GM12892 (cell line): ENCODE measurements around the gene PGBD4.
"Not testable (repeated sequence)": the region's sequence is repeated elsewhere in the genome, so short reads cannot be mapped to it uniquely, and the experiment has no call there.

Experiments used
- DNase-seq: peaks from one replicate; pipeline ENCODE4 v3.0.0; 2011; ENCODE audit not compliant: insufficient read length
- FAIRE-seq: peaks from 2 replicates; lab custom pipeline; 2011; peaks lifted over from hg19 to GRCh38; lab: Jason Lieb, UNC
- POLR2A ChIP-seq: IDR thresholded peaks from 2 replicates; pipeline ENCODE4 v1.6.1; 2011; ENCODE audit warnings: low read depth, low read length, control low read depth
- POLR2AphosphoS5 ChIP-seq: IDR thresholded peaks from 2 replicates; pipeline ENCODE4 v1.6.1; 2011; ENCODE audit warnings: low read depth, low read length, control low read depth
- TAF1 ChIP-seq: IDR thresholded peaks from 2 replicates; pipeline ENCODE4 v1.6.1; 2011; ENCODE audit warnings: low read depth, mild to moderate bottlenecking, control low read depth, low read length, borderline replicate concordance

PGBD4 gene

DNA sequence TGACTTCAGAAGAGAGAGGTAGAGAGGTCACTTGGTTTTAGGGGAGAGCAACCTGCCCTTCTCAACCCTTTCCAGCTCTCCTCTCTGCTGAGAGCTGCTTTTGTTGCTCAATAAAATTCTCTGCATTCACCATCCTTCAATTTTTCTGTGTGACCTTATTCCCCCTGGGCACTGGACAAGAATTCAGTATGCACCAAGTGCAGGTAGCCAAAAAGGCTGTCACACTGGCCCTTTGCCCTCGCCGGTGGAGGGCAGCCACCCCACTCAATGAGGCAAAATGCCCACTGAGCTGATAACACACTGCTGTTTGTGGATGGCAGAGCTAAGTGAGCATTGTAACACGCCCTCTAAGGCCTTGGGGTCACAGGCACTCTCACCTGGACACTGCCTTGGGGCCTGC, 12.9 kb downstream of the PGBD4 start:
- no peak for FAIRE-seq
- TF ChIP-seq TAF1: no peak
- no peak for TF ChIP-seq POLR2A
- TF ChIP-seq POLR2AphosphoS5: no peak

DNA sequence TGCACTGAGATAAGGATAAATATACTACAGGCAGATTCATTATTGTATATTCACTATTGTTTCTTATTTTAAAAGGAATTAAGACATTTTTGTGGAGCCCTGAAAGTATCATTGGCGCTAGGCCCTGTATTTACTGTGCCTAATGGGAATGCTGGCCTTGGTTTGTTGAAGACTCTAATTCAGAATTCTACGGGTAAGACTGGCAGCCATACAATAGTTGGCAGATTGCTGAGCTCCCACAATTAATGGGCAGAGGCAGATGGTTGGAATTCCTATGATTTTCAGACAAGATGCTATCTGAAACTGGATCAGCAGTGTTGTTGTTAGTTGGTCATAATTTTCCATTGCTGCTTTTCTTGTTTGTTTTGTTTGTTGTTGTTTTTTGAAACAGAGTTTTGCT, 14.7 kb downstream of the PGBD4 start:
- FAIRE-seq (no peak), DNase-seq (no peak)
- TF ChIP-seq TAF1 (no peak), POLR2A (no peak), POLR2AphosphoS5 (no peak)

More for the DNA sequence above, 12.9 kb downstream of the PGBD4 start:
- no peak for DNase-seq

DNA sequence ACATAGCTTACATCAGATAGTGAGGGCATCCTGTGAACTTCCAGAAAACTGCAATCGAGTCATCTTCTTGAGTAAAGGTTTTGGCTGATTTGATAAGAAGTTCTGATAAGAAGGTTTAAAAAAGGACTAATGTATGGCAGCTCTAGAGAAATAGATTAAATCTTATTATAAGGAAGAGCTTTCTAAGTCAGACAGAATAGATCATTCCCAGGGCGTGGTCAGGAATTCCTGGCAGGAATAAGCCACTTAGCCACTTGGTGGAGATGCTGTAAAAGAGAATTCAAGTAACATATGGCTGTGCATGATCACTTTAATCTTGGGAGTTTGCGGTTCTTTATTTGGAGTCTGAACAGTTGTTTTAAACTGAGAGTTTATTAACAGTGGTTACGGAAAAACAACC, 17.4 kb downstream of the PGBD4 start:
- DNase-seq: no peak
- FAIRE-seq: no peak
- TF ChIP-seq TAF1 (no peak), POLR2AphosphoS5 (no peak), POLR2A (no peak)

DNA sequence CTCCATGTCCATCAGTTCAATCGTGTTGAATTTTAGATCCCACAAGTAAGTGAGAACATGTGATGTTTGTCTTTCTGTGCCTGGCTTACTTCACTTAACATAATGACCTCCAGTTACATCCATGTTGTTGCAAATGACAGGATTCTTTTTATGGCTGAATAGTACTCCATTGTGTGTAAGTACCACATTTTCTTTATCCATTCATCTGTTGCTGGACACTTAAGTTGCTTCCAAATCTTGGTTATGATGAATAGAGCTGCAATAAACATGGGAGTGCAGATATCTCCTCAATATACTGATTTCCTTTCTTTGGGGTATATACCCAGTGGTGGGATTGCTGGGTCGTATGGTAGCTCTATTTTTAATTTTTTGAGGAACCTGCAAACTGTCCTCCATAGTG, 18.5 kb downstream of the PGBD4 start:
- not testable (repeated sequence) for FAIRE-seq, DNase-seq

DNA sequence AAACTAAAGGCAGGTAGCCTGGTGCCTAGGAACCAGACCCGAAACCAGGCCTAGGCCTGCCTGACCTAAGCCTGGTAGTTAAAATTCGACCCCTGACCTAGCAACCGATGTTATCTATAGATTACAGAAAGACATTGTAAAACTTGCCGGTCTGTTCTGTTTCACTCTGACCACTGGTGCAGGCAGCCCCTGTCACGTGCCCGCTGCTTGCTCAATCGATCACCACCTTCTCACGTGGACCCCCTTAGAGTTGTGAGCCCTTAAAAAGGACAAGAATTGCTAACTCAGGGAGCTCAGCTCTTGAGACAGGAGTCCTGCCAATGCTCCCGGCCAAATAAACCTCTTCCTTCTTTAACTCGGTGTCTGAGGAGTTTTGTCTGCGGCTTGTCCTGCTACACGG, 19.9 kb downstream of the PGBD4 start:
- not testable (repeated sequence) for DNase-seq

DNA sequence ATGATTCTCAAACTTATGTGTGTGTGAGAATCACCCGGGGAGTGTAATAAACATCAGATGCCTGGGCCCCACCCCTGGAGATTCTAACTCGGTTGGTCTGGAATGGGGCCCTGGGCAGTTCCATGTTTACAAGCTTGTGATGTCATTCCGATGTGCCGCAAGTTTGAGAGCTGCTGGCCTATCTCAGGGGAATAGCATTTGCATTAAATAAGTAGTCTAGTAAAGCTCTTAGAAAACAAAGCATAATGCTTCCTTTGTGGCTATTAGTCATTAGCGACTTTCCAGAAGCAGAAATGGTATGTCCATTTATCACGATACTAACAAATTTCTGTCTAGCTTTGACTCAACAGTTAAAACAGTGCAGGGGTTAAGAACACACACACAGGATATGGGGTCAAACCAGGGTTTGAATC, 20.9 kb downstream of the PGBD4 start:
- no peak for DNase-seq
- FAIRE-seq: no peak
- no peak for TF ChIP-seq POLR2AphosphoS5
- TF ChIP-seq TAF1: no peak
- no peak for TF ChIP-seq POLR2A

More for the DNA sequence above, 19.9 kb downstream of the PGBD4 start:
- not testable (repeated sequence) for FAIRE-seq

DNA sequence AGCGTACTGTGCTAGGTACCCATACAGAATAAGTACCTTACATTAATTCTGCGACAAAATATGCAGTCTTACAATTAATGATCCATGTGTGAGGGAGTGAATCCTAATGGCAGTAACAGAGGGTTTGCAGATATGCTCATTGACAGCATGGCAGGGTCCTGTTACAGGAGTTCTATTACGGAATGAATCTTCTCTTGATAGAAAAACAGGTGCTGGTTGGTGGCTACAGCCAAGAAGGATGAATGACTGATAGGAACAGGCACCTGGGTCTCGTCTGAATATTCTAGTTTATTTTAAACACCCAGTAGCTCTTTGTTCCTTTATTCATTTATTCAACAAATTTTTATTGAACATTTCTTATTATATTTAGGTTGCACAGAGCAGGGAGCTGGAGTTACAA, 22.8 kb downstream of the PGBD4 start:
- TF ChIP-seq POLR2AphosphoS5 (no peak), TAF1 (no peak), POLR2A (no peak)
- DNase-seq: no peak
- no peak for FAIRE-seq

DNA sequence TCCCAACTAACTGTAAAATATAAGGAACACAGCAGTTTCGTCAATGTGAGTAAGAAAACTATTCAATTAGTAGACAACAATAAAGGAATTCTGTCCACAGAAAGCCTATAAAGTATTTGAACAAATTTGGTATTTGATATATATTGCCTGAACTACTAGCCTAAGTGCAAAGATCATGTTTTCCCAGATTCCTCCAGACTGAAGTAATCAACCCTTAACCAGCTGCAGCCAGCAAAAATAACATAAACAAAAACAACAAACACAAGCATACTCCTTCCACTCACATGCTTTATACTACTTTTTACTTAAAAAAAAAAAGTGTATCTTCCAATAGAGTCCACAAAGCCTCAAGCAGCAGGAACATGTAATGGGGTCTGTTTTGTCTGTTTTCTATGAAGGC, 24.1 kb downstream of the PGBD4 start:
- no peak for FAIRE-seq
- no peak for TF ChIP-seq POLR2AphosphoS5
- no peak for TF ChIP-seq TAF1
- TF ChIP-seq POLR2A: no peak
- no peak for DNase-seq

DNA sequence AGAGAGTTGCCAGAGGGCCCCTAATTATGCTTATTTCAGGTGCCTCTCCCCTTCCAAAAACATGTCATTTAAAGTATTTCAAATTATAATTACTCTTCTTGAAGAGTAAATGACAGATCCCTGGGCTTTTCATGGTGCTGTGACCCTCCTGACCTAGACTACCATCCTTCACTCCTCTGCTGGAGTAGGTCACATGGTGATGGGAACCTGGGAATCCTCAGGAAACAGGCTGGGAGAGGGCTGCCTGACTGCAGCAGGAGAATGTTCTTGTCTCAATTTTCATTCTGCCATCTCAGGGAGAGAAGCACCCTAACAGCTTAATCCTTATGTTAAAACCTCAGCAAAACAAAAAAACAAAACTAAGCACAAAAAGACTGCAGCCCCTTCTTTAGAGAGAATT, 24.6 kb downstream of the PGBD4 start:
- no peak for FAIRE-seq
- no peak for DNase-seq
- TF ChIP-seq POLR2AphosphoS5 (no peak), POLR2A (no peak), TAF1 (no peak)

DNA sequence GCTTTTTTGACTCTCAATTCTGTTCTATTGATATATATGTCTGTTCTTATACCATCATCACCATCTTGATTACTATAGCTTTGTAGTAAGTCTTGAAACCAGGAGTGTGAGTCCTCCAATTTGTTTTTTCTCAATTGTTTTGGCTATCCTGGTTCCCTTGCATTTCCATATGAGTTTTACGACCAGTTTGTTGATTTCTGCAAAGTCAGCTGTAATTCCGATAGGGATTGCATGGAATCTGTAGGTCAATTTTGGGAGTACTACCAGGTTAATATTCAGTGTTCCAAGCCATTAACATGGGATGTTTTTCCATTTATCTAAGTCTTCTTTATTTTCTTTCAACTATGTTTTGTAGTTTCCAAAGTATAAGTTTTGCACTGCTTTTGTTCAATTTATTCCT, 27.0 kb downstream of the PGBD4 start:
- DNase-seq: no peak
- no peak for TF ChIP-seq TAF1
- no peak for FAIRE-seq

DNA sequence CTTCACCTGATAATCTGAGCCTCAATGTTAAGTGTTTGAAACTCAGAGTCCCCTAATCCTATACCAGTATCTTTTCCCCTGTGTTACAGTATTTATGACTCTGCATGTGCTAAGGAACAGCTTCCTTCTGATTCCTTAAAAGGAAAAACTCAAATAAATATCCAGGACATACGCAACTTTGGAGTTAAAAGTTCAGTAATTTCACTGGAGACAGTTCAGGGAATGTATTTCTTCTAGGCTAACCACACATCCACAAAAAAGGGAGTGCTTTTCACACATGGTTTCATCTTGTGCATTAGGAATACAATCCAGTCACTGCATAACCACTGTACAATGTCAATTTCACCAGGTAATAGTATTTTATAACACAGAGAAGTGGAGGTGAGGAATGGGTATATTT, 31.0 kb downstream of the PGBD4 start:
- FAIRE-seq: no peak
- no peak for TF ChIP-seq POLR2AphosphoS5
- TF ChIP-seq POLR2A: no peak
- no peak for TF ChIP-seq TAF1
- DNase-seq: no peak

DNA sequence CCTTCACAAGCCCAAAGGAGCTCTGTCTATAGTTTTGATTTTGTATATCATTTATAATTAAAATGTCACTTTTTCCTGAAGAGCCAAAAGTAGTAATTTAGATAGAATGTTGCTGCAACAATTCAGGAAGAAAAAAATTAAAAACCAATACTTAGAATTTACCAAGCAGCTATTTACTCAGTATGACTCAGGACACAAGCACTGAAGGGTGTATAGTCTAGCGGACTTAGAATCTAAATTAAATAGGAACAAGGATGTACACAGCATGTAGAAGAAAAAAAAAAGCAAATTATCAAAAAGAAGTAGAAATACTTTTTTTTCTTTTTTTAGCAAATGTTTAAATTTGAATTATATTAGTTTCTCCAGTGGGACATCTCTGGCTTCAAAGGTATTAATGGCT, 31.6 kb downstream of the PGBD4 start:
- TF ChIP-seq POLR2AphosphoS5 (no peak), POLR2A (no peak), TAF1 (no peak)
- no peak for DNase-seq
- FAIRE-seq: no peak

DNA sequence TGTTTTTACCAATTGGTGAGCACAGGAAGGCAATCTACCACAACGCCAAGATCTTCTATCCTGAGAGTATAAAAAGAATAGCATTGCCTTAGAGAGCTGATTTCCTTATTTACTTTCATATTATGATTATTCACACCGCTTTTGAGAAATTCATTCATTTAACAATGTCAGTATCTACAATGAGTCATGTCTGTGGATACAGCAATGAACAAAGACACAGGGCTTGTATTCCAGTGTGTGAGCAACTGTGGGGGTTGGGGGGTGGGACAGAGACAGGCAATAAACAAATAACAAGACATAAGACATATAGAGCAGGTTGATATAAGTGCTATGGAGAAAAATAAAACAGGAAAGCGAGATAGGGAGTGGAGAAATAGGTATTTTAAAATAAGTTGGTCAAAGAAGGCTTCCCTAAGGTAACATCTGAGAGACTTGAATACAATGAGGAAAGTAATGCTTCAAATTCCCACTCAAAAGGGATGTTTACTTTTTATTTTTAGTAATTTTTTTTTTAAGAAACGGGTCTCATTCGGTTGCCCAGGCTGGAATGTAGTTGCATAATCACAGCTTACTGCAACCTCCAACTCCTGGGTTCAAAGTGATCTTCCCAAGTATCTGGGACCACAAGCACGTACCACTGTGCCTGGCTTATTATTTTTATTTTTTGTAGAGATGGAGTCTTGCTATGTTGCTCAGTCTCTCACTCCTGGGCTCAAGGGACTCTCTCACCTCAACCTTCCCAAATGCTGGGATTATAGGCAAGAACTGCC, 45.7 kb downstream of the PGBD4 start:
- TF ChIP-seq POLR2A (no peak), POLR2AphosphoS5 (no peak), TAF1 (no peak)
- DNase-seq (no peak), FAIRE-seq (no peak)
